NOMO-1 (cell line): ENCODE measurements around the gene ATG7.

ENCODE experiments used
- DNase-seq, 2 experiments: peaks; one replicate each; lab custom pipeline; 2025; ENCODE audit not compliant: unreplicated experiment in 2 of 2; lab: John Stamatoyannopoulos, UW

ATG7 gene

GRCh38 chr3:11545186-11545851 lies 273.1 kb downstream of the ATG7 start:
- DNase-seq = no peak

- no peak for DNase-seq
Observed at GRCh38 chr3:11546657-11547302, 274.6 kb downstream of the ATG7 start.

GRCh38 chr3:11547498-11547897 lies 275.3 kb downstream of the ATG7 start:
- no peak for DNase-seq

GRCh38 chr3:11548721-11549131 lies 276.5 kb downstream of the ATG7 start:
- DNase-seq = no peak

- DNase-seq = no peak
Observed at GRCh38 chr3:11549580-11550140, 277.5 kb downstream of the ATG7 start.

GRCh38 chr3:11551036-11551435 lies 278.8 kb downstream of the ATG7 start:
- no peak for DNase-seq

- no peak for DNase-seq
Observed at GRCh38 chr3:11552289-11553264, 280.4 kb downstream of the ATG7 start.

- no peak for DNase-seq
Observed at GRCh38 chr3:11553436-11554235, 281.4 kb downstream of the ATG7 start.

- no peak for DNase-seq
Observed at GRCh38 chr3:11554236-11554610, 282.0 kb downstream of the ATG7 start.

GRCh38 chr3:11554666-11555065 lies 282.5 kb downstream of the ATG7 start:
- DNase-seq = no peak

- DNase-seq = no peak
Observed at GRCh38 chr3:11555211-11555782, 283.1 kb downstream of the ATG7 start.

GRCh38 chr3:11555881-11556633 lies 283.9 kb downstream of the ATG7 start:
- no peak for DNase-seq

- no peak for DNase-seq
Observed at GRCh38 chr3:11556851-11557644, 284.9 kb downstream of the ATG7 start.

- no peak for DNase-seq
Observed at GRCh38 chr3:11558002-11558401, 285.8 kb downstream of the ATG7 start.

GRCh38 chr3:11558411-11558903 lies 286.3 kb downstream of the ATG7 start:
- no peak for DNase-seq

- no peak for DNase-seq
Observed at GRCh38 chr3:11558918-11559815, 287.0 kb downstream of the ATG7 start.
